ENCODE results near the gene CERS1. TPM values are rescaled to one million over a fixed set of nuclear protein-coding genes. Genes with fewer than 3 reads are reported as not detected.

CERS1 gene
- polyA plus RNA-seq, 3 donors = not detected

- no peaks in the 10 kb centered on the region for H3K27me3 ChIP-seq (ENCODE audit: control insufficient read depth in 2 of 2, insufficient read depth in 2 of 2, low read length in 2 of 2)
- Mint-ChIP-seq H3K27ac (peak overlapping the region in 4 of 7 donors; percentile 61 to 75 (median 68)), H3K9me3 (peaks cover 0 to 9% (median 2%) of the 10 kb centered on the region in 7 donors), H3K36me3 (peaks cover 30 to 35% of the 10 kb centered on the region in 2 donors), H3K27me3 (ENCODE audit: low read depth in 3 of 3) (peaks cover 0 to 4% (median 1%) of the 10 kb centered on the region in 3 donors), H3K4me1 (peaks cover 38% of the 10 kb centered on the region), H3K4me3 (peak overlapping the region; percentile 76 to 85)
- WGBS (ENCODE audit: insufficient coverage) = 77% methylated on average over 12 of the region's 18 CpGs
- H3K79me2 ChIP-seq (ENCODE audit: insufficient read depth, low read length) = peaks cover 40% of the 10 kb centered on the region
- DNase-seq = peak in 1 of 3 donors; percentile 7
- no peaks in the 10 kb centered on the region for H3K9me3 ChIP-seq (replicated peaks in 1 of 2; ENCODE audit: control insufficient read depth in 1 of 2, insufficient read depth in 1 of 2, low read length in 2 of 2)
- no peak overlapping the region for H3K9ac ChIP-seq (ENCODE audit: insufficient read depth, low read length, poor library complexity, severe bottlenecking)
- peaks cover 21 to 28% of the 10 kb centered on the region in 2 donors for H3K4me1 ChIP-seq (ENCODE audit: control insufficient read depth in 1 of 2, insufficient read depth in 2 of 2, low read length in 2 of 2)
- no peak for TF ChIP-seq CTCF (IDR thresholded peaks at IDR 0.05)
- intact Hi-C loops (cut with micrococcal nuclease) = loop anchor here (2.0 to 5.0 kb wide), 2 partner anchors 45 to 46 kb away; no protein-coding TSS in a partner anchor
- peaks cover 23% of the 10 kb centered on the region for H4K20me1 ChIP-seq (ENCODE audit: insufficient read depth, low read length)
- peak overlapping the region; percentile 18 to 69 (median 35) for H3K4me3 ChIP-seq (replicated peaks in 1 of 3; ENCODE audit: low read depth in 2 of 3, low read length in 3 of 3)
- peak overlapping the region; percentile 22 to 57 for H3K27ac ChIP-seq (ENCODE audit: low read depth in 1 of 2, low read length in 2 of 2)
- peak overlapping the region; percentile 72 for H3K4me2 ChIP-seq (replicated peaks; ENCODE audit: extremely low read depth, low read length, poor library complexity, severe bottlenecking)
- H3K36me3 ChIP-seq (replicated peaks in 1 of 2; ENCODE audit: control insufficient read depth in 1 of 2, insufficient read depth in 2 of 2, low read length in 2 of 2) = peaks cover 5 to 22% of the 10 kb centered on the region in 2 donors
- peak overlapping the region; percentile 80 for H2AFZ ChIP-seq (ENCODE audit: insufficient read depth, low read depth, low read length, poor library complexity, severe bottlenecking)
Observed at GRCh38 chr19:18941628-18942354, 45.8 kb upstream of the CERS1 start.

- Mint-ChIP-seq H3K4me3 (peak within 1 kb of the TSS; percentile 90 to 95), H3K36me3 (peaks cover 25 to 34% of the 10 kb centered on the region in 2 donors), H3K9me3 (peaks cover 0 to 9% (median 0%) of the 10 kb centered on the region in 7 donors), H3K27me3 (ENCODE audit: low read depth in 3 of 3) (peaks cover 0 to 1% (median 0%) of the 10 kb centered on the region in 3 donors), H3K27ac (peak within 1 kb of the TSS; percentile 77 to 97 (median 89)), H3K4me1 (peaks cover 38% of the 10 kb centered on the region)
- no peaks in the 10 kb centered on the region for H3K27me3 ChIP-seq (ENCODE audit: control insufficient read depth in 2 of 2, insufficient read depth in 2 of 2, low read length in 2 of 2)
- peak within 1 kb of the TSS; percentile 70 to 91 (median 90) for H3K4me3 ChIP-seq (replicated peaks in 1 of 3; ENCODE audit: low read depth in 2 of 3, low read length in 3 of 3)
- peak within 1 kb of the TSS; percentile 53 to 88 for H3K27ac ChIP-seq (ENCODE audit: low read depth in 1 of 2, low read length in 2 of 2)
- H3K79me2 ChIP-seq (ENCODE audit: insufficient read depth, low read length) = peaks cover 40% of the 10 kb centered on the region
- DNase-seq = peak; percentile 49 to 70 (median 66)
- intact Hi-C loops (cut with micrococcal nuclease) = loop anchor here (2.0 to 5.0 kb wide), 2 partner anchors 46 kb away; no protein-coding TSS in a partner anchor
- peak within 1 kb of the TSS; percentile 80 for H2AFZ ChIP-seq (ENCODE audit: insufficient read depth, low read depth, low read length, poor library complexity, severe bottlenecking)
- no peak for TF ChIP-seq CTCF (IDR thresholded peaks at IDR 0.05)
- H3K9ac ChIP-seq (ENCODE audit: insufficient read depth, low read length, poor library complexity, severe bottlenecking) = peak within 1 kb of the TSS; percentile 84
- peaks cover 7 to 16% of the 10 kb centered on the region in 2 donors for H3K36me3 ChIP-seq (replicated peaks in 1 of 2; ENCODE audit: control insufficient read depth in 1 of 2, insufficient read depth in 2 of 2, low read length in 2 of 2)
- no peaks in the 10 kb centered on the region for H3K9me3 ChIP-seq (replicated peaks in 1 of 2; ENCODE audit: control insufficient read depth in 1 of 2, insufficient read depth in 1 of 2, low read length in 2 of 2)
- peaks cover 23% of the 10 kb centered on the region for H4K20me1 ChIP-seq (ENCODE audit: insufficient read depth, low read length)
- peak within 1 kb of the TSS; percentile 96 for H3K4me2 ChIP-seq (replicated peaks; ENCODE audit: extremely low read depth, low read length, poor library complexity, severe bottlenecking)
- under 1% methylated on average over 47 of the region's 81 CpGs for WGBS (ENCODE audit: insufficient coverage)
- peaks cover 21 to 28% of the 10 kb centered on the region in 2 donors for H3K4me1 ChIP-seq (ENCODE audit: control insufficient read depth in 1 of 2, insufficient read depth in 2 of 2, low read length in 2 of 2)
Observed at GRCh38 chr19:18940769-18941627, 45.0 kb upstream of the CERS1 start, which contains the start of gene HOMER3. Gene HOMER3 (minus strand): TSS chr19:18941217. CDS start chr19:18938982, 2,235 bp downstream.

Data from CD14-positive monocyte (primary cell).